KMS-11 (cell line): Measurements from ENCODE around the gene CALML3.

Source experiments
- H2AFZ ChIP-seq: fragments of 200-600 bp; sonication (generic); 2 replicates; pipeline ENCODE4 v1.6.1; 2016; ENCODE audit warnings: antibody characterized with exemption, mixed run types, low read depth
- H3K27ac ChIP-seq: fragments of 200-600 bp; sonication (generic); 2 replicates; pipeline ENCODE4 v1.6.1; 2016; ENCODE audit warnings: mild to moderate bottlenecking, mixed run types
- H3K27me3 ChIP-seq: fragments of 200-600 bp; sonication (generic); 2 replicates; pipeline ENCODE4 v1.6.1; 2017; ENCODE audit warnings: mild to moderate bottlenecking, low read depth, mixed run types, moderate library complexity; ENCODE audit not compliant: insufficient read depth
- H3K36me3 ChIP-seq: fragments of 200-600 bp; sonication (generic); 2 replicates; pipeline ENCODE4 v1.6.1; 2017; ENCODE audit warnings: mild to moderate bottlenecking, mixed run types; ENCODE audit not compliant: insufficient read depth
- H3K4me1 ChIP-seq: fragments of 200-600 bp; sonication (generic); 2 replicates; pipeline ENCODE4 v1.6.1; 2016; ENCODE audit warnings: mild to moderate bottlenecking, low read depth, mixed run types; ENCODE audit not compliant: poor library complexity, severe bottlenecking
- H3K4me2 ChIP-seq: fragments of 200-600 bp; sonication (generic); 2 replicates; pipeline ENCODE4 v1.7.0; 2016; ENCODE audit warnings: mild to moderate bottlenecking, mixed run types
- H3K4me3 ChIP-seq: fragments of 200-600 bp; sonication (generic); IDR thresholded peaks from 2 replicates; pipeline ENCODE4 v1.6.1; 2017; ENCODE audit warnings: low read depth, low read length, mixed read lengths; ENCODE audit not compliant: insufficient read depth
- H3K79me2 ChIP-seq: fragments of 200-600 bp; sonication (generic); 2 replicates; pipeline ENCODE4 v1.6.1; 2016; ENCODE audit warnings: low read depth, mixed run types; ENCODE audit not compliant: insufficient read depth
- H3K9ac ChIP-seq: fragments of 200-600 bp; sonication (generic); 2 replicates; pipeline ENCODE4 v1.6.1; 2016; ENCODE audit warnings: mild to moderate bottlenecking, mixed run types
- H4K20me1 ChIP-seq: fragments of 200-600 bp; sonication (generic); 2 replicates; pipeline ENCODE4 v1.6.1; 2016; ENCODE audit warnings: mild to moderate bottlenecking, mixed run types; ENCODE audit not compliant: insufficient read depth
- CTCF ChIP-seq: fragments of 200-600 bp; sonication (generic); conservative IDR thresholded peaks from 2 replicates; pipeline ENCODE4 v1.6.1; 2017; ENCODE audit warnings: low read depth, mild to moderate bottlenecking, antibody characterized with exemption, low read length, moderate library complexity, mixed read lengths

The CALML3 gene

GRCh38 chr10:5514226-5514850 is 10.4 kb upstream of the CALML3 start:
- Histone ChIP-seq H3K4me1 (no peaks in the 10 kb centered on the region), H3K9ac (no peak overlapping the region), H3K4me3 (no peak overlapping the region), H3K79me2 (no peaks in the 10 kb centered on the region), H3K36me3 (no peaks in the 10 kb centered on the region), H4K20me1 (no peaks in the 10 kb centered on the region), H2AFZ (no peak overlapping the region), H3K27me3 (no peaks in the 10 kb centered on the region; the same call in 1 of the 2 replicates), H3K27ac (no peak overlapping the region), H3K4me2 (no peak overlapping the region)
- TF ChIP-seq CTCF: no peak

GRCh38 chr10:5515948-5516761 is 8.6 kb upstream of the CALML3 start:
- no peak overlapping the region for H3K4me3 ChIP-seq
- H3K79me2 ChIP-seq: no peaks in the 10 kb centered on the region
- H3K9ac ChIP-seq: no peak overlapping the region
- H3K36me3 ChIP-seq: no peaks in the 10 kb centered on the region
- no peak overlapping the region for H3K4me2 ChIP-seq
- no peaks in the 10 kb centered on the region; the same call in 1 of the 2 replicates for H3K27me3 ChIP-seq
- no peaks in the 10 kb centered on the region for H3K4me1 ChIP-seq
- TF ChIP-seq CTCF: no peak
- H4K20me1 ChIP-seq: no peaks in the 10 kb centered on the region
- no peak overlapping the region for H3K27ac ChIP-seq
- no peak overlapping the region for H2AFZ ChIP-seq

GRCh38 chr10:5517546-5517945 is 7.2 kb upstream of the CALML3 start:
- TF ChIP-seq CTCF: no peak
- H3K4me3 ChIP-seq: no peak overlapping the region
- no peak overlapping the region for H3K9ac ChIP-seq
- H4K20me1 ChIP-seq: no peaks in the 10 kb centered on the region
- H3K36me3 ChIP-seq: no peaks in the 10 kb centered on the region
- no peak overlapping the region for H2AFZ ChIP-seq
- H3K4me2 ChIP-seq: no peak overlapping the region
- H3K79me2 ChIP-seq: no peaks in the 10 kb centered on the region
- H3K27me3 ChIP-seq: no peaks in the 10 kb centered on the region; the same call in 1 of the 2 replicates
- no peak overlapping the region for H3K27ac ChIP-seq
- no peaks in the 10 kb centered on the region for H3K4me1 ChIP-seq

- no peak overlapping the region for H3K27ac ChIP-seq
- no peaks in the 10 kb centered on the region; the same call in 1 of the 2 replicates for H3K27me3 ChIP-seq
- no peaks in the 10 kb centered on the region for H3K4me1 ChIP-seq
- H4K20me1 ChIP-seq: no peaks in the 10 kb centered on the region
- no peaks in the 10 kb centered on the region for H3K79me2 ChIP-seq
- H2AFZ ChIP-seq: no peak overlapping the region
- H3K9ac ChIP-seq: no peak overlapping the region
- H3K4me2 ChIP-seq: no peak overlapping the region
- no peaks in the 10 kb centered on the region for H3K36me3 ChIP-seq
- H3K4me3 ChIP-seq: no peak overlapping the region
- no peak for TF ChIP-seq CTCF
These were observed 6.6 kb upstream of the CALML3 start for GRCh38 chr10:5518143-5518542.
